Ishikawa (cell line): Measurements from ENCODE around the gene DMRTC2.

Experiments
- CEBPB ChIP-seq: IDR thresholded peaks from 2 replicates; pipeline ENCODE4 v1.6.1; 2012
- FOXM1 ChIP-seq: IDR thresholded peaks from 2 replicates; pipeline ENCODE4 v1.6.1; 2012; ENCODE audit warnings: low read depth, borderline replicate concordance
- MAX ChIP-seq: IDR thresholded peaks from 2 replicates; pipeline ENCODE4 v1.6.1; 2012
- NFIC ChIP-seq: IDR thresholded peaks from 2 replicates; pipeline ENCODE4 v1.6.1; 2012
- RAD21 ChIP-seq: IDR thresholded peaks from 2 replicates; pipeline ENCODE4 v1.6.1; 2012; ENCODE audit warnings: low read depth
- REST ChIP-seq: IDR thresholded peaks from 2 replicates; pipeline ENCODE4 v1.6.1; 2012; ENCODE audit warnings: low read depth, mild to moderate bottlenecking
- TEAD4 ChIP-seq: IDR thresholded peaks from 2 replicates; pipeline ENCODE4 v1.6.1; 2012
- USF1 ChIP-seq: IDR thresholded peaks from 2 replicates; pipeline ENCODE4 v1.6.1; 2012
- ZBTB7A ChIP-seq: IDR thresholded peaks from 2 replicates; pipeline ENCODE4 v1.6.1; 2012; ENCODE audit warnings: low read depth

- TF ChIP-seq MAX = no peak
- no peak for TF ChIP-seq NFIC
- no peak for TF ChIP-seq RAD21
- no peak for TF ChIP-seq ZBTB7A
- TF ChIP-seq REST = no peak
- no peak for TF ChIP-seq CEBPB
- TF ChIP-seq FOXM1 = no peak
- TF ChIP-seq TEAD4 = no peak
- TF ChIP-seq USF1 = no peak
Measured at GRCh38 chr19:41893899-41894298, 49.1 kb downstream of the DMRTC2 start.
